GM19240 (cell line): ENCODE results near the gene ITGA2.

Experiments used
- DNase-seq: peaks from one replicate; pipeline ENCODE4 v3.0.0; 2011; ENCODE audit warnings: low spot score; ENCODE audit not compliant: insufficient read length

The ITGA2 gene

GRCh38 chr5:53017794-53018391 is 28.7 kb downstream of the ITGA2 start:
- DNase-seq: no peak

- DNase-seq: no peak
Observed at GRCh38 chr5:53019320-53019719, 30.2 kb downstream of the ITGA2 start.

GRCh38 chr5:53022930-53023511 is 33.9 kb downstream of the ITGA2 start:
- no peak for DNase-seq

GRCh38 chr5:53023969-53024368 is 34.8 kb downstream of the ITGA2 start:
- DNase-seq: peak; percentile 27

- DNase-seq: no peak
Observed at GRCh38 chr5:53024535-53024934, 35.4 kb downstream of the ITGA2 start.

- DNase-seq: no peak
Observed at GRCh38 chr5:53025487-53025886, 36.3 kb downstream of the ITGA2 start.

- no peak for DNase-seq
Observed at GRCh38 chr5:53027913-53028312, 38.8 kb downstream of the ITGA2 start.

GRCh38 chr5:53029608-53030007 is 40.5 kb downstream of the ITGA2 start:
- no peak for DNase-seq

GRCh38 chr5:53030893-53031292 is 41.7 kb downstream of the ITGA2 start:
- DNase-seq: no peak

GRCh38 chr5:53031695-53032096 is 42.5 kb downstream of the ITGA2 start:
- DNase-seq: no peak

GRCh38 chr5:53032188-53032587 is 43.0 kb downstream of the ITGA2 start:
- DNase-seq: no peak

- DNase-seq: no peak
Observed at GRCh38 chr5:53034832-53035231, 45.7 kb downstream of the ITGA2 start.

GRCh38 chr5:53035868-53036381 is 46.8 kb downstream of the ITGA2 start:
- DNase-seq: peak; percentile 5

GRCh38 chr5:53037141-53037859 is 48.1 kb downstream of the ITGA2 start:
- DNase-seq: no peak

GRCh38 chr5:53038196-53038847 is 49.2 kb downstream of the ITGA2 start:
- DNase-seq: no peak

- no peak for DNase-seq
Observed at GRCh38 chr5:53039855-53040254, 50.7 kb downstream of the ITGA2 start.

- peak; percentile 1 for DNase-seq
Observed at GRCh38 chr5:53041071-53041692, 52.0 kb downstream of the ITGA2 start.

- DNase-seq: no peak
Observed at GRCh38 chr5:53041740-53042139, 52.6 kb downstream of the ITGA2 start.

- no peak for DNase-seq
Observed at GRCh38 chr5:53045263-53045662, 56.1 kb downstream of the ITGA2 start.

- no peak for DNase-seq
Observed at GRCh38 chr5:53048248-53048647, 59.1 kb downstream of the ITGA2 start.

- DNase-seq: no peak
Observed at GRCh38 chr5:53052499-53052898, 63.3 kb downstream of the ITGA2 start.

GRCh38 chr5:53053364-53053763 is 64.2 kb downstream of the ITGA2 start:
- no peak for DNase-seq
